Aorta (tissue), 5 donors: Measurements from ENCODE around the gene TACC2. TPM values are rescaled to one million over a fixed set of nuclear protein-coding genes. Genes with fewer than 3 reads are reported as not detected.
"Not testable (repeated sequence)": the region's sequence is repeated elsewhere in the genome, so short reads cannot be mapped to it uniquely, and the experiment has no call there.

Experiments used
- ATAC-seq: fragments of 200-7000 bp; cut with Tn5 transposase; one replicate; pipeline ENCODE4 v1.9.1; 2022; ENCODE audit warnings: moderate library complexity; ENCODE audit not compliant: low FRiP score
- DNase-seq, 2 donors: peaks; one replicate each; pipeline ENCODE4 v3.0.0-alpha.2; 2020
- H3K27ac ChIP-seq, 2 donors: one replicate each; pipeline ENCODE4 v1.5.1; 2013; ENCODE audit warnings: low read length in 2 of 2, mild to moderate bottlenecking in 2 of 2, moderate library complexity in 2 of 2, control low read depth in 1 of 2, inconsistent platforms in 1 of 2, low read depth in 1 of 2
- H3K27me3 ChIP-seq, 2 donors: one replicate each; pipeline ENCODE4 v1.6.1; 2013; ENCODE audit warnings: control low read depth in 1 of 2, low read length in 1 of 2, mild to moderate bottlenecking in 1 of 2, moderate library complexity in 1 of 2; ENCODE audit not compliant: insufficient read depth in 2 of 2, control insufficient read depth in 1 of 2
- H3K36me3 ChIP-seq, 2 donors: one replicate each; pipeline ENCODE4 v1.6.1; 2013; ENCODE audit warnings: control low read depth in 1 of 2, low read length in 1 of 2, mild to moderate bottlenecking in 1 of 2; ENCODE audit not compliant: insufficient read depth in 2 of 2, control insufficient read depth in 1 of 2
- H3K4me1 ChIP-seq, 2 donors: one replicate each; pipeline ENCODE4 v1.6.1; 2013; ENCODE audit warnings: low read length in 2 of 2, control low read depth in 1 of 2, mild to moderate bottlenecking in 1 of 2, moderate library complexity in 1 of 2; ENCODE audit not compliant: insufficient read depth in 2 of 2, control insufficient read depth in 1 of 2
- H3K4me3 ChIP-seq, 2 donors: one replicate each; pipeline ENCODE4 v1.5.1; 2013; ENCODE audit warnings: low read length in 2 of 2, control low read depth in 1 of 2, mild to moderate bottlenecking in 1 of 2
- H3K9me3 ChIP-seq: one replicate; pipeline ENCODE4 v1.6.1; 2013; ENCODE audit warnings: mild to moderate bottlenecking, low read length; ENCODE audit not compliant: control insufficient read depth
- WGBS, 2 donors: extraction: QIAGEN DNeasy Blood & Tissue Kit; methylation state at CpG; one replicate each; pipeline ENCODE4 v1.1.7; 2013; 5-methylcytosine and 5-hydroxymethylcytosine counted together
- intact Hi-C, 2 donors: fragments of 100-400 bp; cut with DNase I; formaldehyde crosslinking; loops; one replicate each; pipeline versions ENCODE4 v1.14.2 to v1.15.0; 2022
- polyA plus RNA-seq, 2 donors: library from polyadenylated mRNA; stranded (reverse); fragments of 200-250 nt; gene quantifications; one replicate each; pipeline ENCODE4 v1.2.3, GENCODE V29; 2013
- total RNA-seq, 2 donors: library from RNA; stranded (reverse); fragmentation: NEBNext Ultra II Directional; extraction: Animal tissue kit (Norgen Biotek cat#: 25700); gene quantifications; one replicate each; pipeline ENCODE4 v1.2.1, GENCODE V29; 2021
- donor health status: healthy with polysubstance abuse.
- donor health status: Bipolar disorder and iron deficiency.
- donor health status: DM: no; HTN: no; CAD: no.
- donor health status: DM: no; HTN: no; CAD: no.
- donor health status: DM: yes; HTN: yes; CAD: no.

The TACC2 gene
- total and polyA plus RNA-seq, 4 donors, result 25.8 to 74.4 (median 50.8) TPM

- no peaks in the 10 kb centered on the region for H3K27me3 ChIP-seq
- 87 to 88% methylated on average over 13 of the region's 13 CpGs for WGBS, 2 donors
- H3K36me3 ChIP-seq, result no peaks in the 10 kb centered on the region
- DNase-seq (peak in 1 of 2 donors; percentile 18), ATAC-seq (no peak)
- no peaks in the 10 kb centered on the region for H3K9me3 ChIP-seq
- intact Hi-C loops, result no loop called here
- no peak overlapping the region for H3K27ac ChIP-seq
- no peak overlapping the region for H3K4me3 ChIP-seq
- H3K4me1 ChIP-seq, result no peaks in the 10 kb centered on the region
Measured at GRCh38 chr10:122197611-122198222, 208.8 kb downstream of the TACC2 start.

- H3K27me3 ChIP-seq, result no peaks in the 10 kb centered on the region
- no peaks in the 10 kb centered on the region for H3K36me3 ChIP-seq
- DNase-seq (no peak), ATAC-seq (peak; percentile 23)
- H3K4me1 ChIP-seq, result no peaks in the 10 kb centered on the region
- no peak overlapping the region for H3K4me3 ChIP-seq
- WGBS, 2 donors, result 93 to 94% methylated on average over 12 of the region's 12 CpGs
- intact Hi-C loops, result no loop called here
- no peaks in the 10 kb centered on the region for H3K9me3 ChIP-seq
- H3K27ac ChIP-seq, result no peak overlapping the region
Measured at GRCh38 chr10:122198631-122199030, 209.7 kb downstream of the TACC2 start.

GRCh38 chr10:122199070-122199469 is 210.1 kb downstream of the TACC2 start:
- DNase-seq, result no peak
- intact Hi-C loops, result no loop called here
- no peak for ATAC-seq
- WGBS, 2 donors, result 80 to 84% methylated on average over 9 of the region's 9 CpGs
- no peak overlapping the region for H3K27ac ChIP-seq
- H3K9me3 ChIP-seq, result no peaks in the 10 kb centered on the region
- H3K4me3 ChIP-seq, result no peak overlapping the region
- no peaks in the 10 kb centered on the region for H3K4me1 ChIP-seq
- no peaks in the 10 kb centered on the region for H3K27me3 ChIP-seq
- H3K36me3 ChIP-seq, result no peaks in the 10 kb centered on the region

- no peak overlapping the region for H3K27ac ChIP-seq
- ATAC-seq, result no peak
- intact Hi-C loops, result no loop called here
- WGBS, 2 donors, result 93 to 94% methylated on average over 6 of the region's 6 CpGs
- DNase-seq, result no peak
- H3K4me3 ChIP-seq, result no peak overlapping the region
- no peaks in the 10 kb centered on the region for H3K27me3 ChIP-seq
- no peaks in the 10 kb centered on the region for H3K4me1 ChIP-seq
- no peaks in the 10 kb centered on the region for H3K36me3 ChIP-seq
- H3K9me3 ChIP-seq, result no peaks in the 10 kb centered on the region
Measured at GRCh38 chr10:122199689-122200088, 210.7 kb downstream of the TACC2 start.

GRCh38 chr10:122201401-122201800 is 212.4 kb downstream of the TACC2 start:
- DNase-seq, result peak in 1 of 2 donors; percentile 29
- Histone ChIP-seq H3K27ac (no peak overlapping the region), H3K4me3 (no peak overlapping the region), H3K9me3 (no peaks in the 10 kb centered on the region), H3K36me3 (no peaks in the 10 kb centered on the region), H3K27me3 (no peaks in the 10 kb centered on the region), H3K4me1 (no peaks in the 10 kb centered on the region)
- no peak for ATAC-seq
- intact Hi-C loops, result no loop called here
- 90 to 91% methylated on average over 9 of the region's 9 CpGs for WGBS, 2 donors

- H3K4me1 ChIP-seq, ATAC-seq, H3K36me3 ChIP-seq, H3K27me3 ChIP-seq, H3K27ac ChIP-seq, H3K9me3 ChIP-seq, H3K4me3 ChIP-seq, intact Hi-C loops: not testable (repeated sequence)
- DNase-seq, result peak; percentile 8 to 24
- 90 to 98% methylated on average over 8 to 33 of the region's 33 CpGs for whole genome bisulfite sequencing, 2 donors
Measured at GRCh38 chr10:122203180-122203579, 214.2 kb downstream of the TACC2 start.

- WGBS, 2 donors, result 76 to 77% methylated on average over 15 of the region's 15 CpGs
- no peak overlapping the region for H3K4me3 ChIP-seq
- ATAC-seq (peak; percentile 26), DNase-seq (peak in 1 of 2 donors; percentile 51)
- H3K27me3 ChIP-seq, result no peaks in the 10 kb centered on the region
- no peaks in the 10 kb centered on the region for H3K4me1 ChIP-seq
- H3K27ac ChIP-seq, result no peak overlapping the region
- no peaks in the 10 kb centered on the region for H3K9me3 ChIP-seq
- intact Hi-C loops, result no loop called here
- no peaks in the 10 kb centered on the region for H3K36me3 ChIP-seq
Measured at GRCh38 chr10:122204691-122205489, 215.9 kb downstream of the TACC2 start.

- 92 to 96% methylated on average over 6 of the region's 6 CpGs for WGBS, 2 donors
- Histone ChIP-seq H3K27ac (no peak overlapping the region), H3K36me3 (no peaks in the 10 kb centered on the region), H3K4me1 (no peaks in the 10 kb centered on the region), H3K27me3 (no peaks in the 10 kb centered on the region), H3K4me3 (no peak overlapping the region), H3K9me3 (no peaks in the 10 kb centered on the region)
- DNase-seq (peak in 1 of 2 donors; percentile 24), ATAC-seq (no peak)
- intact Hi-C loops, result no loop called here
Measured at GRCh38 chr10:122206471-122207065, 217.6 kb downstream of the TACC2 start.
